Inferior parietal cortex (tissue), 1 donor: ENCODE results near the gene VWA3B.
"Not testable (repeated sequence)": the region's sequence is repeated elsewhere in the genome, so short reads cannot be mapped to it uniquely, and the experiment has no call there.

Source experiments
- DNase-seq: peaks from one replicate; pipeline ENCODE4 v3.0.0-alpha.2; 2016; ENCODE audit errors: extremely low spot score

Gene VWA3B

GRCh38 chr2:98086491-98087446, at the start of gene VWA3B:
TSS of gene VWA3B (plus strand) at chr2:98087167. CDS start at chr2:98093093, 5,926 bp downstream.
- peak; percentile 25 for DNase-seq

DNA sequence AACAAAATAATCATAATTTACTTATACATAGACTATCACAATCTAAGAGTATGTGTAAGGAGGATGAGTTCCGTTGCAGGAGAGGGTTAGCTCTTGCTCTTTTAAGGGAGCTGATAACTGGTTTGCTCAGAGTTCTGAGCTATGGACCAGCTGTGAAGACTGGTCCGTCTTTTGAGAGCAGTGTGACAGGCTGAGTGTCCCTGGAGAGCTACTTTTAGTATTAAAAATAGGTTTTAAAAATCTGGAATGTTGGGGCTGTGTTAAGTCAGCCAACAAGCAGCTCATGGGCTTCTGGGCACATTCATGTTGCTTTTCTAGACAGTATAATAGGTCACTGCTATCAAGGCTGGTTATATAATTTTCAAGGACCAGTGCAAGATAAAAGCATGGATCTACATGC, 49.8 kb upstream of the VWA3B start:
- no peak for DNase-seq

DNA sequence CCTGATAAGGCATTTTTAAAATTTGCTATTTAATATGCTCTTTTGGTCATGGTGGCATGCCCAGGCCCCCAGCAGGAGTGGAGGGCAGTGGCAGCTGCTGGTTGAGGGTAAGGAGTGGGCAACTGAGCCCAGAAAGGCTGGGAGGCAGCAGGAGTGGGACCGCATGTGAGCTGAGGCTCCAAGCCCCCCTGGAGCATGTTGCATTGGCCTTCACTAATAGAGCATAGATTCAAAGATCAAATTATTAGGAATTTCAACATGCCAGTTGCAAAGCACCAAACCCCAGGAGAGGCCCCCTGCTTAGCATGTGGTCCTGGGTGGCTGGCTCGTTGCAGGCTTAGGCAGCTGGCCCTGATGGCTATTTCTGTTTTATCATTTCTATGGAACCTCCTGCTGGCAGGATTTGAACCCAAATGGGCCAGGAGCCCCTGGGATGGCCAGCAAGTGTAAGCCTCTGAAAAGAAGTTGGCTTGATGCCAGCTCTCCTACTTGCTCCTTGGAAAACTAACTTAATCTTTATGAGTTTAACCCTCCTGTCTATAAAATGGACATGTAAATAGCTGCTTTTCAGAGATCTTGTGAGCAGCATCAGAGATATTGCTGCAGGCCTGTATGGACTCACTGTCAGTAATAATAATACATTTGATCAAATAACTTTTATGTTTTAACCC, 49.2 kb upstream of the VWA3B start:
- DNase-seq = no peak

DNA sequence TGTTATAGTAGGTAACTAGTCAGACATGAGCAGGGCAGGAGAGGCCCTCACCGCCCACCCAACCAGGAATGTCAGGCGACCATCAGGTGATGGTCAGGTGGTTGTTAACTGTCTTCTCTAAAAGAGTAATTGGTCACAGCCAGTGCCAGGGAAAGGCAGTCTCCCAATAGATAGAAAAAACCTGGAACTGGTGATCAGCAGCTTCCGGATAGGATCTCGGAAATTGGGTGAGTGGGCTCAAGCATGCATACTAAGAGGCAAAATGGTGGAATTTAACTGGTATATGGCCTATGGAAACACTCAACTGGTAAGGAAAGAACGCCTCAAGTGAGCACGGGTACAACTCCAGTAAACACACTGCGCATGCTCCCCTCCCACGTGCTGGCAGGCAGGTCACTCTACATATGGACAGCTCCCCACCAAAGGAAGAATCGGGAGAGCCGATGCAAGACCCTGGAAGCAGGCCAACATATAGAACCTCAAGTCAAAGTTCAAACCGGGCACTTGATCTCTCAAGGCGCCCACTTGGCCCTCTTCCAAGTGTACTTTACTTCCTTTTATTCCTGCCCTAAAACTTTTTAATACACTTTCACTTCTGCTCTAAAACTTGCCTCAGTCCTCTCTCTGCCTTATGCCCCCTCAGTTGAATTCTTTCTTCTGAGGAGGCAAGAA, 47.7 kb upstream of the VWA3B start:
- DNase-seq = no peak

DNA sequence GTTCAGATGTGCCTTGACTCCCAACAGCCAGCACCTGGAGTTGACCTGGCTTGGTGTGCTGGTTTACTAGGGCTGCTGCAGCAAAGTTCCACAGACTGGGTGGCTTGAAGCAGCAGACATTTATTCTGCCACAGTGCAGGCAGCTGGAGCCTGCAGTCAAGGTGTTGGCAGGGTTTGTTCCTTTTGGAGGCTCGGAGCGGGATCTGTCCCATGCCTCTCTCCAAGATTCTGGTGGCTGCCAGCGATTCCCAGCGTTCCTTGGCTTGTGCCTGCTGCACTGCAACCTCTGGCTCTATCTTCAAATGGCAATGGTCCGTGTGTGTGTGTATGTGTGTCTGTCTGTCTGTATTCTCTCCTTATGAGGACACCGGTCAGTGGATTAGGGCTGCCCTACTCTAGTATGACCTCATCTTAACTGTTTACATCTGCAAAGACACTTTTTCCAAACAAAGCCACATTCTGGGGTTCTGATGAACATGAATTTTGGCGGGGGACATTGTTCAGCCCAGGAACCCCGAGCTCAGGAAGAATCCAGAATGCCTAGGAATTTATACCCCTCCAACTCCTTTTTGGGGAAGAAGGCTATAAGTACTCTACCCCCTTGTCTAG, 46.5 kb upstream of the VWA3B start:
- DNase-seq = no peak

DNA sequence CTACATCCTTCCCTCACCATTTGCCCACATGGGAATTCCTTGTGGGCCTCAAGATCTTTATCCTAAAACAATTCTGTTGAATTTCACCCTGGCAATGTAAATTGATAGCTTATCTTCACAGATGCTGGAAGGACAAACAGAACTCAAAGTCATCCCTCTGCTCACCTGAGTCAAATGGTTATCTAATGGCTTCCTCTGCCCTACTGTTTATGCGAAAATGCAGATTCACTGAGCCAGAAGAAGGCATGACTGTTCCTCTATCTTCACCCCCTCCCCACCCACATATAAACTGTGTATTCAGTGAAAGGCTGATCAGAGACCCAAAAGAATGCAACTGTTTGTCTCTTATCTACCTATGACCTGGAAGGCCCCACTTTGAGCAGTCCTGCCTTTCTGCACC, 43.9 kb upstream of the VWA3B start:
- DNase-seq = no peak

DNA sequence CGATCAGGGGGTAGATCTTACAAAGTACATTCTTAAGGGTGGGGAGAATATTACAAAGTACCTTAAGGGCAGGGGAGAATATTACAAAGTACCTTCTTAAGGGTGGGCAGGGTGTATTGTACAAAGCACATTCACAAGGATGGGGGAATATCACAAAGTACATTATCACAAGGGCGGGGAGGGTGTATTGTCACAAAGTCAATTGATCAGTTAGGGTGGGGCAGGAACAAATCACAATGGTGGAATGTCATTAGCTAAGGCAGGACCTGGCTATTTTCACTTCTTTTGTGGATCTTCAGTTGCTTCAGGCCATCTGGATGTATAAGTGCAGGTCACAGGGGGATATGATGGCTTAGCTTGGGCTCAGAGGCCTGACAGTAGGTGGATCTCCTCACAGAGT, 42.2 kb upstream of the VWA3B start:
- not testable (repeated sequence) for DNase-seq

DNA sequence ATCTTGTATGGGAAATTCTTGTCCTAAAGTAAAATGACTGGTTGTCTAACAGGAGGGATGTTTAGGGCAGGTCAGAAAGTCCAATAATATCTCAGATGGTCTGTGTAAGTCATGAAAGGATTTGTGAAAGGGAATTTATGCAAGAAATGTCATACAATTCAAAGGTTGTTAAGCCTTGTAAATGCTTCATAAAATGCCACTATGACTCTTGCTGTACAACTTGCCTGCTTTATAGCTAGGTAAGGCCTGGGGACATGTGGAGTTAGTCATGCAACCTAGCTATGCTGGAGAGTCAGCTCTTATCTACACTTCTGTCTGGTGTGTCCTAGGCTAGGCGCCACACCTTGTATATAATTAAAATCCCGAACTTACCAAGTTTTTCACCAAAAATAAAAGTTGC, 36.9 kb upstream of the VWA3B start:
- no peak for DNase-seq

GRCh38 chr2:98058191-98058975, 28.6 kb upstream of the VWA3B start:
- peak; percentile 61 for DNase-seq

GRCh38 chr2:98060277-98060676, 26.7 kb upstream of the VWA3B start:
- no peak for DNase-seq

GRCh38 chr2:98063291-98063854, 23.6 kb upstream of the VWA3B start:
- DNase-seq = no peak

DNA sequence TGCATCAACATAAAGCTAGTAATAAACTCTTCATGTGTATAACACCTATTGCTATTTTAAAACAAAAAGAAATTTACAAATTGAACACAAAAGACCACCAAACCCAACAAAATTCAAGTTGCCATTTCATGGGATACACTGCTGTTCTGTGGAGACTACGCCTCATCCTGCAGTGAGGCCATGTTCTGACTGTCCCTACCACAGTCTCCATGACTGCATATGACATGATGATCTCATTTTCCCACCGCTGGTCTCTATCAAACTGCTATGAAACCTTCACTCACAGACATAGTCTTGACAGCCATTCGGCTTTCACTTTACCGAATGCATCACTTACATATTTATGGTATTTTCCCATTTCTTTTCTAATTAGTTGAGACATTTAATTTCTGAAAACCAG, 21.2 kb upstream of the VWA3B start:
- no peak for DNase-seq

DNA sequence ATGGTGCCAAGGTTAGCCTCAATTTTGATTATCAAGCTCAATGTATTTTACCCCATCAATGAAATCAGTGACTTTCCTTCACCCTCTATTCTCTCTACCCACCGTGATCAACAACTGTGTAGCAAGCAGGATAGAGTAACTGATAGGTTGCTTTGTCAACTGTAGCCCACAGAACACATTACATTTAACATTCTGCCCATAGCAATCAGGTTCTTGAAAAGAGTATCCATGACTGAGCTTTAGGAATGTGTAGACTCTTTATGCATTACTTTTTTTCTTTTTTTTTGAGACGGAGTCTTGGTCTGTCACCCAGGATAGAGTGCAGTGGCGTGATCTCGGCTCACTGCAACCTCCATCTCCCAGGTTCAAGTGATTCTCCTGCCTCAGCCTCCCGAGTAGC, 19.8 kb upstream of the VWA3B start:
- no peak for DNase-seq

- no peak for DNase-seq
Observed at GRCh38 chr2:98070081-98070480, 16.9 kb upstream of the VWA3B start.

GRCh38 chr2:98072442-98072841, 14.5 kb upstream of the VWA3B start:
- DNase-seq = no peak

DNA sequence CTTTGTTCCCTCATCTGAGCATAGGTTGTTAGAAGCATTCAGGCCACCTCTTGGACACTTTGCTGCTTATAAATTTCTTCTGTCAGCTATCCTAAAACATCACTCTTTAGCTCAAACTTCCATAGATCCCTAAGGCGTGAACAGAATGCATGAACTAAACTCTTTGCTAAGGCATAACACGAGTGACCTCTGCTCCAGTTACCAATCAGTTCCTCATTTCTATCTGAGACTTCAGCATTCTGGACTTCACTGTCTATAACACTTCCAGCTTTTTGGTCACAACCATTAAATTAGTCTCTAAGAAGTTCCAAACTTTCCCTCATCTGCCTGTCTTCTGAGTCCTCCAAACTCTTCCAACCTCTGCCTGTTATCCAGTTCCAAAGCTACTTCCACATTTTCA, 8.3 kb upstream of the VWA3B start:
- DNase-seq = no peak

GRCh38 chr2:98084151-98084868, 2.7 kb upstream of the VWA3B start:
- DNase-seq = no peak

DNA sequence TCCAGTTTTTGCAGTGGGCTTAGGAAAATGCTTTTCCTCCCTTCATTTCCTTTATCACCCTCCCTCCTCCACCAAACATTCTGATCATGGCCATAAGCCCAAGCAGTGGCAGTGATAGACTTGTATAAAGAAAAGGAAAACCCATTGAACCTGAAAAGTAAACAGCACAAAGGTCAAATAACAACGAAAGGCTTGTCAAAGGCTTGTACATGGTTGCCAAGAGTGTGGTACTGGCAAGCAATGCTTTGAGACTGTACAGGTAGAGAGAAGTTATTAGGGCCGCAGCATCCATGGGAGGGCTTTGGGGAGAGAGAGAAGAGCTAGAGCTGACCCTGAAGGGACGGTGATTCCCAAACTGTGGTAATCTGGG, 2.1 kb upstream of the VWA3B start:
- DNase-seq = no peak

GRCh38 chr2:98085649-98086048, 1.3 kb upstream of the VWA3B start:
- no peak for DNase-seq

- DNase-seq = no peak
Observed at GRCh38 chr2:98087447-98088020, 567 bp downstream of the VWA3B start.
